ENCODE data around the gene HBZ. TPM values are rescaled to one million over a fixed set of nuclear protein-coding genes. Genes with fewer than 3 reads are reported as not detected.
"Not testable (repeated sequence)": the region's sequence is repeated elsewhere in the genome, so short reads cannot be mapped to it uniquely, and the experiment has no call there.

Gene HBZ
- total RNA-seq, 1 donor from 2014 or later: not detected

DNA sequence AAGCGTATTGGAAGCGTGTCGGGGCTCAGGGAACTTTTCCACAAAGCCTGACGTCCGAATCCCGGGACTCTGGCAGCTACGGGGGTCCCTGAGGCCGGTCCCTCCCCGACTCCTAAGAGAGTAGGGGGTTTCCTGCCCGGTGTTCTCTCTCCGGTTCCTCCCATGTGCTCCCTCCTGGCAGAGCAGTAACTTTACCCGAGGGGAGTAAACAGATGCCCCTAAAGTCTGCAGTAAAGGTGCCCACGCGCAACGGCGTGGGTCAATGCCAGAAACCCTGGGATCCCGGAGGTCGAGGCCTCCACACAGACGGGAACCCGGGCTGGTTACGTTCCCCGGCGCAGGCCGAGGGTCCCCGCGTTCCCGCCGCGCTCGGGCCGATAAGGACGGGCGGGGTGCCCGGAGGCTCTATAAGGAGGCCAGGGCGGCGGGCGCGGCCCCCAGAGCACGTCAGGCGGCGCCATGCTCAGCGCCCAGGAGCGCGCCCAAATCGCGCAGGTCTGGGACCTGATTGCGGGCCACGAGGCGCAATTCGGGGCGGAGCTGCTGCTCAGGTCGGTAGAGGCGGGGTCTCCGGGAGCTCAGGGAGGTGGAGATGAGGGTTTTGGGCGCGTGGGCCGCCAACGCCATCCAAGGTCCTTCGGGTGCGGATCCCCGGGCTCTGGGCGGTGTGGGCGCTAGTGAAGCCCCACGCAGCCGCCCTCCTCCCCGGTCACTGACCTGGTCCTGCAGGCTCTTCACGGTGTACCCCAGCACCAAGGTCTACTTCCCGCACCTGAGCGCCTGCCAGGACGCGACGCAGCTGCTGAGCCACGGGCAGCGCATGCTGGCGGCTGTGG is 13.3 kb downstream of the HBZ start, which contains the start of gene HBM:
Gene HBM (plus strand): TSS at position 440 of the 836 bp plus-strand sequence. CDS start 20 bp downstream, at position 460.
- H3K36me3 ChIP-seq (ENCODE audit: control insufficient read depth, insufficient read depth, low read length): no peaks in the 10 kb centered on the region
- TF ChIP-seq, protein P1, sequence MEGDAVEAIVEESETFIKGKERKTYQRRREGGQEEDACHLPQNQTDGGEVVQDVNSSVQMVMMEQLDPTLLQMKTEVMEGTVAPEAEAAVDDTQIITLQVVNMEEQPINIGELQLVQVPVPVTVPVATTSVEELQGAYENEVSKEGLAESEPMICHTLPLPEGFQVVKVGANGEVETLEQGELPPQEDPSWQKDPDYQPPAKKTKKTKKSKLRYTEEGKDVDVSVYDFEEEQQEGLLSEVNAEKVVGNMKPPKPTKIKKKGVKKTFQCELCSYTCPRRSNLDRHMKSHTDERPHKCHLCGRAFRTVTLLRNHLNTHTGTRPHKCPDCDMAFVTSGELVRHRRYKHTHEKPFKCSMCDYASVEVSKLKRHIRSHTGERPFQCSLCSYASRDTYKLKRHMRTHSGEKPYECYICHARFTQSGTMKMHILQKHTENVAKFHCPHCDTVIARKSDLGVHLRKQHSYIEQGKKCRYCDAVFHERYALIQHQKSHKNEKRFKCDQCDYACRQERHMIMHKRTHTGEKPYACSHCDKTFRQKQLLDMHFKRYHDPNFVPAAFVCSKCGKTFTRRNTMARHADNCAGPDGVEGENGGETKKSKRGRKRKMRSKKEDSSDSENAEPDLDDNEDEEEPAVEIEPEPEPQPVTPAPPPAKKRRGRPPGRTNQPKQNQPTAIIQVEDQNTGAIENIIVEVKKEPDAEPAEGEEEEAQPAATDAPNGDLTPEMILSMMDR (IDR thresholded peaks at IDR 0.05; ENCODE audit: insufficient read depth, low read length, poor library complexity, severe bottlenecking): no peak
- no peak for DNase-seq (ENCODE audit: low read depth)
- no peak within 1 kb of the TSS for H3K4me3 ChIP-seq (ENCODE audit: low read depth, low read length)
- peaks cover 55% of the 10 kb centered on the region for H3K27me3 ChIP-seq (ENCODE audit: control insufficient read depth, insufficient read depth, low read length)

DNA sequence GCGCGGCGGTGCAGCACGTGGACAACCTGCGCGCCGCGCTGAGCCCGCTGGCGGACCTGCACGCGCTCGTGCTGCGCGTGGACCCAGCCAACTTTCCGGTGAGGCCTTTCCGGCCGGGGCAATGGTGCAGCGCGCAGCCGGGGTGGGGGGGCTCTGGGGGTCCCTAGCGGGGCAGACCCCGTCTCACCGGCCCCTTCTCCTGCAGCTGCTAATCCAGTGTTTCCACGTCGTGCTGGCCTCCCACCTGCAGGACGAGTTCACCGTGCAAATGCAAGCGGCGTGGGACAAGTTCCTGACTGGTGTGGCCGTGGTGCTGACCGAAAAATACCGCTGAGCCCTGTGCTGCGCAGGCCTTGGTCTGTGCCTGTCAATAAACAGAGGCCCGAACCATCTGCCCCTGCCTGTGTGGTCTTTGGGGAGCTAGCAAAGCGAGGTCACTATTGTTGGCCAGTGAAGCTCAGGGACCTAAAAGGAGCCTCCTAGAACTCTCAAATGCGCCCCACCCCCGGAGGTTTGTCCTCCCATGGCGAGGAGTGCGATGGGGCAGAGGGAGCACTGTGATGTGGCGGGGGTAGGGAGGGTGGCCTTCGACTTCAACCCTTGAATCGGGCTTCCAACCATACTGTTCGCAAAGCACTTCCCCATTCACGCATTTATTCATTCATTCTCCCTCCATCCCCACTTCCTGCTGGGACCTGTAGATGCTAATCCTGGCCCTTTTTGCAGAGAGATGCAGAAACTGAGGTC is 14.1 kb downstream of the HBZ start:
- Histone ChIP-seq H3K4me3 (ENCODE audit: low read depth, low read length) (no peak overlapping the region), H3K27me3 (ENCODE audit: control insufficient read depth, insufficient read depth, low read length) (peaks cover 55% of the 10 kb centered on the region)

DNA sequence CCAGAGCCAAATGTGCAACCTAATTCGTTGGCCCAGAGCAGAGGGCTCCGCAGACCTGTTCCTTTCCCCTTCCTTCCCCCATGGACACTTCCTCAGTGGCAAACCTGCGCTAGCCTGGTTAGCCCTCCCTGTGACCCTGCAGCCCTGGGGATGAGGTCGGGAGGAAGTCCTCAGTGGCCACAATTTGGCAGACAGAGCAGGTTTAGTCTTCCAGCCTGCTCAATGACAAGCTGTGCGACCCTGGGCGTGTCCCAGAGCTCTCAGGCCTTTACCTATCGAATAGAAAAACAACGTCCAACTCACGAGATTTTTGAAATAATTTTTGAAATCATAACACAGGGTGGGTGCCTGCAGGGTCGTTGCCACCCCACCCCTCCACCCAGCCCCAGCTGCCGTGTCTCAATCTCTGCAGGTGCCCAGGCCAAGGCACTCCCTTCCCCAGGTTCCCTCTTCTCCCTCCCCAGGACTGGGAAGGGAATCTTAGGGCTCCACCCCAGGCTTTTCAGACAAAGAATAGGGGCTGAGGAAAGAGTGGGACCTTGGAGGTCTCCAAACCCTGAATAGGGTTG is 14.8 kb downstream of the HBZ start:
- TF ChIP-seq, protein P1 (IDR thresholded peaks at IDR 0.05; ENCODE audit: insufficient read depth, low read length, poor library complexity, severe bottlenecking): no peak
- Histone ChIP-seq H3K36me3 (ENCODE audit: control insufficient read depth, insufficient read depth, low read length) (no peaks in the 10 kb centered on the region), H3K4me3 (ENCODE audit: low read depth, low read length) (no peak overlapping the region), H3K27me3 (ENCODE audit: control insufficient read depth, insufficient read depth, low read length) (peaks cover 58% of the 10 kb centered on the region)
- no peak for DNase-seq (ENCODE audit: low read depth)

More for the DNA sequence above, 14.1 kb downstream of the HBZ start:
- TF ChIP-seq, protein P1 (IDR thresholded peaks at IDR 0.05; ENCODE audit: insufficient read depth, low read length, poor library complexity, severe bottlenecking): no peak
- no peak for DNase-seq (ENCODE audit: low read depth)
- H3K36me3 ChIP-seq (ENCODE audit: control insufficient read depth, insufficient read depth, low read length): no peaks in the 10 kb centered on the region

DNA sequence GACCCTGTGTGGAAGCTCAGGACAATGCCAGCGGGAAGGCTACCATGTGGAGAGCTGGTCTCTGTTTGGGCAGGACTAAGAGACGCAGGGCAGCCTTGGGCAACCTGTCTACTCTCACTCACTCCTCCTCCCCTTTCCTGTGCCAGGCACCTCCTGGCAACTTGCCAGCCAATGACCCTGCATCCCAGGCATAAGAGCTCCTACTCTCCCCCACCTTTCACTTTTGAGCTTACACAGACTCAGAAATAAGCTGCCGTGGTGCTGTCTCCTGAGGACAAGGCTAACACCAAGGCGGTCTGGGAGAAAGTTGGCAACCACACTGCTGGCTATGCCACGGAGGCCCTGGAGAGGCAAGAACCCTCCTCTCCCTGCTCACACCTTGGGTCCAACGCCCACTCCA is 16.0 kb downstream of the HBZ start:
- no peak overlapping the region for H3K4me3 ChIP-seq (ENCODE audit: low read depth, low read length)
- no peak for DNase-seq (ENCODE audit: low read depth)
- H3K27me3 ChIP-seq (ENCODE audit: control insufficient read depth, insufficient read depth, low read length): peaks cover 60% of the 10 kb centered on the region
- TF ChIP-seq, protein P1 (IDR thresholded peaks at IDR 0.05; ENCODE audit: insufficient read depth, low read length, poor library complexity, severe bottlenecking): no peak
- no peaks in the 10 kb centered on the region for H3K36me3 ChIP-seq (ENCODE audit: control insufficient read depth, insufficient read depth, low read length)

DNA sequence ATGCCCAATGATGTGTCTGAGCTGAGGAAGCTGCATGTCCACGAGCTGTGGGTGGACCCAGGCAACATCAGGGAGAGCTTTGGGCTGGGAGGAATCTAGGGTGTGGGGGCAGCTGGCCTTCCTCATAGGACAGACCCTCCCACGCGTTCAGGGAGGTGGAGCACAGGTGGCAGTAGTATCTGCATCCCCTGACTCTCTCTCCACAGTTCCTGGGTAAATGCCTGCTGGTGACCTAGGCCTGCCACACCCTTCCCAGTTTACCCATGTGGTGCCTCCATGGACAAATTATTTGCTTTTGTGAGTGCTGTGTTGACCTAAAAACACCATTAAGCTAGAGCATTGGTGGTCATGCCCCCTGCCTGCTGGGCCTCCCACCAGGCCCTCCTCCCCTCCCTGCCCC is 16.6 kb downstream of the HBZ start:
- DNase-seq (ENCODE audit: low read depth): no peak
- TF ChIP-seq, protein P1 (IDR thresholded peaks at IDR 0.05; ENCODE audit: insufficient read depth, low read length, poor library complexity, severe bottlenecking): no peak
- Histone ChIP-seq H3K36me3 (ENCODE audit: control insufficient read depth, insufficient read depth, low read length) (no peaks in the 10 kb centered on the region), H3K4me3 (ENCODE audit: low read depth, low read length) (no peak overlapping the region), H3K27me3 (ENCODE audit: control insufficient read depth, insufficient read depth, low read length) (peaks cover 62% of the 10 kb centered on the region)

DNA sequence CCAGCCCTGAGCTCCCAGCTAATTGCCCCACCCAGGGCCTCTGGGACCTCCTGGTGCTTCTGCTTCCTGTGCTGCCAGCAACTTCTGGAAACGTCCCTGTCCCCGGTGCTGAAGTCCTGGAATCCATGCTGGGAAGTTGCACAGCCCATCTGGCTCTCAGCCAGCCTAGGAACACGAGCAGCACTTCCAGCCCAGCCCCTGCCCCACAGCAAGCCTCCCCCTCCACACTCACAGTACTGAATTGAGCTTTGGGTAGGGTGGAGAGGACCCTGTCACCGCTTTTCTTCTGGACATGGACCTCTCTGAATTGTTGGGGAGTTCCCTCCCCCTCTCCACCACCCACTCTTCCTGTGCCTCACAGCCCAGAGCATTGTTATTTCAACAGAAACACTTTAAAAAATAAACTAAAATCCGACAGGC is 17.7 kb downstream of the HBZ start:
- not testable (repeated sequence) for H3K4me3 ChIP-seq (ENCODE audit: low read depth, low read length); H3K36me3 ChIP-seq (ENCODE audit: control insufficient read depth, insufficient read depth, low read length); DNase-seq (ENCODE audit: low read depth)
- H3K27me3 ChIP-seq (ENCODE audit: control insufficient read depth, insufficient read depth, low read length): peaks cover 67% of the 10 kb centered on the region

Data from kidney epithelial cell (primary cell).